Measurements from ENCODE around the gene RBBP6.
"Not testable (repeated sequence)": the region's sequence is repeated elsewhere in the genome, so short reads cannot be mapped to it uniquely, and the experiment has no call there.

The RBBP6 gene, protein sequence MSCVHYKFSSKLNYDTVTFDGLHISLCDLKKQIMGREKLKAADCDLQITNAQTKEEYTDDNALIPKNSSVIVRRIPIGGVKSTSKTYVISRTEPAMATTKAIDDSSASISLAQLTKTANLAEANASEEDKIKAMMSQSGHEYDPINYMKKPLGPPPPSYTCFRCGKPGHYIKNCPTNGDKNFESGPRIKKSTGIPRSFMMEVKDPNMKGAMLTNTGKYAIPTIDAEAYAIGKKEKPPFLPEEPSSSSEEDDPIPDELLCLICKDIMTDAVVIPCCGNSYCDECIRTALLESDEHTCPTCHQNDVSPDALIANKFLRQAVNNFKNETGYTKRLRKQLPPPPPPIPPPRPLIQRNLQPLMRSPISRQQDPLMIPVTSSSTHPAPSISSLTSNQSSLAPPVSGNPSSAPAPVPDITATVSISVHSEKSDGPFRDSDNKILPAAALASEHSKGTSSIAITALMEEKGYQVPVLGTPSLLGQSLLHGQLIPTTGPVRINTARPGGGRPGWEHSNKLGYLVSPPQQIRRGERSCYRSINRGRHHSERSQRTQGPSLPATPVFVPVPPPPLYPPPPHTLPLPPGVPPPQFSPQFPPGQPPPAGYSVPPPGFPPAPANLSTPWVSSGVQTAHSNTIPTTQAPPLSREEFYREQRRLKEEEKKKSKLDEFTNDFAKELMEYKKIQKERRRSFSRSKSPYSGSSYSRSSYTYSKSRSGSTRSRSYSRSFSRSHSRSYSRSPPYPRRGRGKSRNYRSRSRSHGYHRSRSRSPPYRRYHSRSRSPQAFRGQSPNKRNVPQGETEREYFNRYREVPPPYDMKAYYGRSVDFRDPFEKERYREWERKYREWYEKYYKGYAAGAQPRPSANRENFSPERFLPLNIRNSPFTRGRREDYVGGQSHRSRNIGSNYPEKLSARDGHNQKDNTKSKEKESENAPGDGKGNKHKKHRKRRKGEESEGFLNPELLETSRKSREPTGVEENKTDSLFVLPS (N-terminal part only)

DNA sequence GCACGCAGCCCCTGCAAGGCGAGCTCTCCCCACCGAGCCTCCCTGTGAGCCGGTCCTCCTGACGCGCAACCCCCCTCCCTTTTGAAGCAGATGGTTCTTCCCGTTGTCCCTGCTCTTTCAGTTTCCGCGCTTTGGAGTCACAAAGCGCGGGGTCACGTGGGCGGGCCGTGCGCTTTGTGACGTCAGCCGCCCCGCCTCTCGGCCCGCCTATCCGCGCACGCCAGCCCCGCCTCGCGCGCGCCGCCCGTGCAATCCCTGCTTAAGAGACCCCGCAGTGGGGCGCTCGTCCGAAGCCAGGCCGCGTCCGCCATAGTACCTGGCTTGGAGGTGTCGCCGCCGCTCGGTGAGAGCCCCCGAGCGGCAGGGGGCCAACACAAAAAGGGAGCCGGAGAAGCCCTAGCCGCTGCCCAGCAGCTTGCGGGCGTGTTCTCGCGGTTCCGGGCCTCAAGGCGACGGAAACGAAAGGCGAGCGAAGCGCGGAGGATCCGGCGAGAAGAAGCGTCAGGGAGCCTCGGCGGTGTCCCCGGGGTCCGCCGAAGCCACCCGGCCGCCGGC is at the start of gene RBBP6:
Gene RBBP6, plus strand, starts transcription at position 272 of the 555 bp plus-strand sequence. CDS start 1,061 bp downstream, outside the sequence.
- peak; percentile 95 for DNase-seq

DNA sequence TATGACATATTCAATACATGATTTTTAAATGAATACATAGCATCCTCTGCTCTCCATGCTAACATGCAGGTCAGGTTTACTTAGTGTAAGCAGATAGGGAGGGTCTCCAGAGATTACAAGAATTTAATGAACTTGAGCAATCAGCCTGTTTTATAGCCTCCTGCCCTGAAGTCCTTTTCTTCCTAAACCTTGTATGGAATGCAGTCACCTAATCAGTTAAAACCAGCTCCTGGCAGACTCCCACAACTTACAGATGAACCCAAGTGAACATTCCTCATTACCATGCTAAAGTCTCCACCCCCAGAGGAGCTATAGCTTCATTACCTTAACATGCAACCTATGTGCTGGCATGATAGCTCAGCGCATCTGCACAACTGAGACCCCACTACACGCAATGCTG is 48.5 kb upstream of the RBBP6 start:
- no peak for DNase-seq

DNA sequence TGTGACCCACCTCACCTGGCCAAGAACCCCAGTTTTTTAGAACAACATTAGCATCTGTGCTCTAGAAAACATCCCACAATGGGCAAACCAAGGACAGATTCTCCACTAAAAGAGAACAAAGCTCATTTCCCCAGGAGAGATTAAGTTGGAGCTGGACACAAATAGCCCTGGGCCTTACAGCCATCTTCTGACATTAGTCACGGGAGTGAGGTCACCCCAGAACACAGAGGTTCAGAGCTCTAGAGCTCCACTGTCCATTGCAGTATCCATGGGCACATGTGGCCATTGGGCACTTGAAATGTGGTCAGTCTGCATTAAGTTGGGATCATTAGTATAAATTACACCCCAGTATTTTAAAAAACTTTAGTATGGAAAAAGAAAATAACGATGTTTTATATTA is 47.6 kb upstream of the RBBP6 start:
- DNase-seq, result no peak

DNA sequence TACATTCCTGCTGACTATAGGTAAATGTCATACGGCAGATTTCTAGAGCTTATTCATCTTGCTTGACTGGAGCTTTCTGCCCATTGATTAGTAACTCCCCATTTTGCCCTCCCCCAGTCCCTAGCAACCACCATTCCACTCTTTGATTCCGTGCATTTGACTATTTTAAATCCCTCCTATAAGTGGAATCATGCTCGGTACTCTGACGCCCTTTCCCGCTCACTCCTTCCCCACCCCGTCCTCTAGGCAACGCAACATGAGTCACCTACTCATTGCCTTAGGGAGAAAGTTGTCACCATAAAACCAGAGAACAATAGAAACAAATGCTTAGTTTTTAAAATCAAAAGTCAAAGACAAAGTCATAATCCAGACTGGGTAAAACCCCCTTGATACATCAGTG is 45.5 kb upstream of the RBBP6 start:
- DNase-seq, result no peak

DNA sequence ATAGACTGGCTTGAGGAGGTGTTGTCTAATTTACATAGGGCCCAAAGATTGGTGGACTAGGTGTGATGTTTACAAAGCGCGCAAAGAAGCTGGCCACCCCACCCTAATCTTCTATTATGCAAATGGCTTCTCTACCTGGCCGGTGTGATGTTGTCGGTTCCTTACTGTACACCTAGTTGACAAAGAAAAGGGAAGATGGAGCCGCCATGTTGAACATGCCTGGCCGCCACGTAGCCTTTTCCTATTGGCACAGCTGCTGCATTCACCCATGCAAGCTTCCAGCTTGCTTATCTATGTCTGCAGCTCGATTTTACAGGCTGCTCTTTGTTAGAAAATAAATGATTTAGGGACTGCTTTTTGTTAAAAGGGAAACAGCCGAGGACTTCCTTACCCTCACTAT is 44.2 kb upstream of the RBBP6 start:
- not testable (repeated sequence) for DNase-seq

DNA sequence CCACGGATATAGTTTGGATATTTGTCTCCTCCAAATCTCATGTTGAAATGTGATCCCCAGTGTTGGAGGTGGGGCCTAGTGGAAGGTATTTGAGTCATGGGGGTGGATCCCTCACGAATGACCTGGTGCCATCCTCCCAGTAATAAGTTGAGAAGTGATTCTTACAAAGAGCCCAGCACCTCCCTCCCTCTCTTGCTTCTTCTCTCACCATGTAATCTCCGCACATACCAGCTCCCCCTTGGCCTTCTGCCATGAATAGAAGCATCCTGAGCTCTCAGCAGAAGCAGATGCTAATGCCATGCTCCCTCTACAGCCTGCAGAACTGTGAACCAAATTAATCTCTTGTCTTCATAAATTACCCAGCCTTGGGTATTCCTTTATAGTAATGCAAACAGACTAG is 41.9 kb upstream of the RBBP6 start:
- no peak for DNase-seq

DNA sequence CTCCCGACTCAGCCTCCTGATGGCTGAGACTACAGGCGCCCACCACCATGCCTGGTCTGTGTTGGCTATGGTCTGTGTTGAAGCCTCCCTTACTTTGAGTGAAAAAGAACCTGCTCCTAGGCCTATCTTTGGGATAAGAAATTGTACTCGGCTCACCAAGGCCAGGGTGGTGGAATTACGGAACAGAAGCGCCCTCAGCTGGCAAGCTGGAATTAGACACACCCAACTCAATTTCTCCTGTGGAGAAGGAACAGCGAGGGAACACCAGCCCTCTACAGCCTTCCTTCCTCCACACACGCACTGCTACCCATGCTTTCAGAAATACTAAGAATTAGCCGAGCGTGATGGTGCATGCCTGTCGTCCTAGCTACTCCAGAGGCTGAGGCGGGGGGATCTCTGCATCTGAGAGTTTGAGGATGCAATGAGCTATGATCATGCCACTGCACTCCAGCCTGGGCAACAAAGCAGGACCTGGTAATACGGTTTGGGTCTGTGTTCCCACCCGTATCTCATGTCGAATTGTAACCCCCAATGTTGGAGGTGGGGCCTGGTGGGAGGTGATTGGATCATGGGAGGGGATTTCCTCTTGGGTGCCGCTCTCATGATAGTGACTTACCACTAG is 40.1 kb upstream of the RBBP6 start:
- peak; percentile 60 for DNase-seq

DNA sequence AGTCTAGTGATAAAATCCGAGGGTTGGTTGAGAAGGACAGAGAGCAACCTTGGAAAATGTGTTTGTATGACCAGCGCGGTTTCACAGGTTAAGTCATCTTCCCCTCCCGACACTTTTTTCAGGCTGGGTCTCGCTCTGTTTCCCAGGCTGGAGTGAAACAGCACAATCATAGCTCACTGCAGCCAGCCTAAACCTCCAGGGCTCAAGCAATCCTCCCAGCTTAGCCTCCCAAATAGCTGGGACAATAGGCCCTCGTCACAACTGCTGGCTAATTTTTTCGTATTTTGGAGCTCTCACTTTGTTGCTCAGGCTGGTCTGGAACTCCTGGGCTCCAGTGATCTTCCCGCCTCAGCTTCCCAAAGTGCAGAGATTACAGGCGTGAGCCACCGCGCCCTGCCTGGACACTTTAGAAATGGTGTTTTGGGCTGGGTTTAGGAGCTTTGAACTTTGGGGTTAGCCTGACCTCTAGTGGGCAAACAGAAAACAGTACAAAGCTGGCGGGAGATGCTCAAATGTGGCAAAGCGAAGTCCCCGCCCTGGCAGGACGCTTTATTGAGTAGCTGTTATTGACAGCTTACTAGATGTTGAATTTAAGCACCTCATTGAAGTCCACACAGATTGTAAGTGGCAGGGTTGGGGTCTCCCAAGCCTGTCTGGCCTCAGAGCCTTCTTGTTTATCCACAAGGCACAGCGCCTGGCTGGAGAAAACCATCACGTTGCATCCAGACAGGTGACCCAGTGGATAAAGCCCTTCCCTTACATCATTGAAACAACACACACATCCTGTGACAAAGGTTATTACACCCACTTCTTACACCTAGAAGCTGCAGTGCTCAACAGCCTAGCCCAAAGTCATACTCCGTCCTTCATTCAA is 34.7 kb upstream of the RBBP6 start:
- DNase-seq, result peak; percentile 72

DNA sequence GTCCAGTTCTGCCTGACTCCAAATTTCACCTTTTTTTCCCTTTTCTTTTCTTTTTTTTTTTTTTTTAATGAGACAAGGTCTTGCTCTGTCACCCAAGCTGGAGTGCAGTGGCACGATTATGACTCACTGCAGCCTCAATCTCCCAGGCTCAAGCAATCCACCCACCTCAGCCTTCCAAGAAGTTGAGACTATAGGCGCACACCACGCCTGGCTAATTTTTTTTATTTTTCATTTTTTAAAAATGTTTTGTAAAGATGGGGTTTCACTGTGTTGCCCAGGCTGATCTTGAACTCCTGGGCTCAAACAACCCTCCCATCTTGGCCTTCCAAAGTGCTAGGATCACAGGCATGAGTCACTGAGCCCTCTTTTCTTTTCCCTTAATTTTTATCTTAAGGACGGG is 33.4 kb upstream of the RBBP6 start:
- DNase-seq, result no peak

DNA sequence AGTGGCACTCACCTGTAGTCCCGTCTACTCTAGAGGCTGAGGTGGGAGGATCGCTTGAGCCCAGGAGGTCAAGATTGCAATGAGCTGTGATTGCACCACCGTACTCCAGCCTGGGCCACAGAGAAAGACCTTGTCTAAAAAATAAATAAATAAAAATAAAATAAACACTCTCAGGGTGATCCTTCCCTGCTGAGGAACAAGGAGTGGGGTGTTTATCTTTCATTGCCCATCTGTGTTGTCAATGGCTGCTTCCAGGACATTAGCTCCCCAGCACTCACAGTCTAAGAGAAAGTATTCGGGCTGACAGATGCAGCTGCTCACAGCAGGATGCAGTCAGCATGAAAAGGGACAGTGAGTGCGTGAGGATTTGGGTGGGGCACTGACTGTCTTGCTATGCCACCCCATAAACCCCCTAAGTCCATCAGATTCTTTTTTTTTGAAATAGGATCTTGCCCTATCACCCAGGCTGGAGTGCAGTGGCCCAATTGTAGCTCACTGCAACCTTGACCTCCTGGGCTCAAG is 31.3 kb upstream of the RBBP6 start:
- DNase-seq, result no peak

DNA sequence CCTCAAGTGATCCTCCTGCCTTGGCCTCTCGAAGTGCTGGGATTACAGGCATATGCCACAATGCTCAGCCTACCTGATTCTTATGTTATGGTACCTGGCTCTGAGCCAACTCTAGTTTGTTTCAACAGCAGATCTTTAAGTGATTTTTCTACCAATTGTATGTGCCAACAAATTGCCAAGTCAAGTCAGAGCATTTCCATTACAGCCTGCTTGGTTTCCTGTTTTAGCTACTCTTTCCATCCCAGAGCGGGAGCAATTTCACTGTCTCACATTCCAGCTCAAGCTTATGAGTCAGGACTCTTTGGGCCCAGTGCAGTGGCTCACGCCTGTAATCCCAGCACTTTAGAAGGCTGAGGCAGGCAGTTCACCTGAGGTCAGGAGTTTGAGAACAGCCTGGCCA is 30.8 kb upstream of the RBBP6 start:
- no peak for DNase-seq

DNA sequence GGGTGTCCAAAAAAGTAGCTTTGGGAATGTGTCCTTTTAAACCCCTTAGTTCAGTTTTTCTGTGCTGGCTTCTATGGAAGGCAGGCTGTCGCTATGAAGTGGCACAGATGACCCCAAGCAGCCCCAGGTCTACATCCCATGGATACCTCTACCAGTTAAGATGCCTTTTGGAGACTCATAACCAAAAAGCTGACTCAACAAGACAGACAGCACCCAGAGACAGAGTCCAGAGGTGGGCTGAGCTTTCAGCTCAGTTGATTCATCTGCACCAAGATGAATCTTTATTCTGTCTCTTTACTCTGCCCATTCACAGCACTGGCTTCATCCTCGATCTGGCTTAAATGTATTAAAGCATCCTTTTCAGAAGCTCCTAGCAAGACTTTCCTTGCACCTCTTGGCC is 29.8 kb upstream of the RBBP6 start:
- no peak for DNase-seq

DNA sequence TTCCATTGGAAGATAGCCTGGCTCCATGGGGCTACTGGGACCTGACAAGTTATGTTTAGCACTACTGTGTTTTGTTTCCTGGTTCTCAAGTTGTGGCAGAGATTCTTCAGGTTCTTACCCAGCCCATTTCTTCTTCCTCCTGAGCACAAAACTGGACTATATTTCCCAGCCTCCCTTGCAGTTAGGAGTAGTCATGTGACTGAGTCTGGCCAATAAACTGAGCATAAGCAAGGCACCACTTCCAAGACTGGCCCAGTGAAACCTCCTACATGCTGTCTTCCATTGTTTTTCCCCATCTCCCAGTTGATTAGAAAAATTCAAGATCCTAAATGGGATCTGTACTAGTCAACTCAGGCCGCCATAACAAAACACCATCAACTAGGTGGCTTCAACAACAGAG is 28.2 kb upstream of the RBBP6 start:
- no peak for DNase-seq

DNA sequence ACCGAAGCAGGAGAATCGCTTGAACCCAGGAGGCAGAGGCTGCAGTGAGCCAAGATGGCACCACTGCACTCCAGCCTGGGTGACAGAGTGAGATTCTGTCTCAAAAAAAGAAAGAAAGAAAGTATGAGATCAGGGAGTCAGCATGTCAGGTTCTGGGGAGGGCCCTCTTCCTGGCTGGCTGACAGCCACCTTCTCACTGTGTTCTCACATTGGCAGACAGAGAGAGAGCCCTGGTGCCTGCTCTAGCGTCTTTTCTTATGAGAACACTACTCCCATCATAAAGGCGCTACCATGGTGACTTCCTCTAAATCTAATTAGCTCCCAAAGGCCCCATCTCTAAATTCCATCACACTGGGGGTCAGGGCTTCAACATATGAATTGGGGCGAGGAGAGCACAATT is 27.6 kb upstream of the RBBP6 start:
- DNase-seq, result no peak

DNA sequence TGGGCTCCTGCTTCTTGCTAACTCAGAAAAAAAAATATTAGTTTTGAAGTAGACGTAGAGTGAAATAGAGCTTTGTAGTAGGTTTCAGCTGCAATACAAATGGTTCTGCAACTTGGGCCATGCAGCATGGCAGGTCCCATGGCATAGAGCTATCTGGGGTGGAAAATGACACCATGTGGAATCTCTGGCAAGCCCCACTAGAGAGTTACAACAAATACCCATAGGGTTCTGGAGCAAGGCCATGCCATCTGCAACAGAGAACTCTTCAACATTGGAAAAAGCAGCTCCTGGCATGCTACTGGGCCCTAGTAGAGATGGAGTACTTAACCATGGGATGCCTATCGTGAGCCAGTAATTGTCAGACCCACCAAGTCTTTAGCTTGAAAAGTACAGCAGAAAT is 25.3 kb upstream of the RBBP6 start:
- no peak for DNase-seq

DNA sequence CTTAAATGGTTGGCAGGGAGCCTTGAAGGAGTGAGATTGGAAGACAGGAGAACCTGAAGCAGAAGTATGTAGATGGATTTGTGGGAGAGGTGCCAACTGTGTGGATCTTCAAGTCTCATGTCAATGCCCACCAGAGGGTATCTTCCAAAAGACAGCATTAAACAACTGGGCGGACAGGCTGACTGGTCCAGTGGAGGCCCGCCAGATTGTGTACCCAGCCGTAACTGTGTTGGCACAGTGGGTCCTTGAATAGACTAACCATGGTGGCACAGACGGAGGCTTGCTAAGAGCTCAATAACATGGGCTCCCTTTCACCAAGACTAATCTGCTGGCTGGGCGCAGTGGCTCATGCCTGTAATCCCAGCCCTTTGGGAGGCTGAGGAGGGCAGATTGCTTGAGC is 24.2 kb upstream of the RBBP6 start:
- no peak for DNase-seq

DNA sequence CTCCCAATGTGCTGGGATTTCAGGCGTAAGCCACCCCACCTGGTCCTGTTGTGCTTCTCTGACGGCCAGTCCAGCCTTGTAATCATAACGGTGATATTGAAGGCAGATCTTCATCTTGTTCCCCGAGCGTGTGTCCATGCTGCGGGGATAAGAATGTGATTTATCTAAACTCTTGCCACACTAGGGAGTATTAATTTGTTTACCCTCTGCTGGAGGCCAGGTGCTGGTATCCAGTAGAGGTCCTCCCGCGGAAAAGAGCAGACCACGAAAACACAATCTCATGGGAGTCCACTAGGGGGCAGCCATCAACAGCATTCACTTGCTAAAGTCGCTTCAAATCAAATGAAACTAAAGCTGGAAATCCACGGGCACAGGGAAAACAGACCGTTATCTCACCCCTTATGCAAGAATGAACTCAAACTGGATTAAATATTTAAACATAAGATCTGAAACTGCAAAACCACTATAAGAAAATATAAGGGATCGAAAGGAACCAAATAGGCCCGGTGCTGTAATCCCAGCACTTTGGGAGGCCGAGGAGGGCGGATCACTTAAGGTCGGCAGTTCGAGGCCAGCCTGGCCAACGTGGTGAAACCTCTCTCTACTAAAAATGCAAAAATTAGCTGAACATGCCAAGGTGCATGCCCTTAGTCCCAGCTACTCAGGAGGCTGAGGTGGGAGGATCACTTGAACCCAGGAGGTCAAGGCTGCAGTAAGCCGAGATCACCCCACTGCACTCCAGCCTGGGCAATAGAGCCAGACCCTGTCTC is 22.3 kb upstream of the RBBP6 start:
- DNase-seq, result peak; percentile 81

DNA sequence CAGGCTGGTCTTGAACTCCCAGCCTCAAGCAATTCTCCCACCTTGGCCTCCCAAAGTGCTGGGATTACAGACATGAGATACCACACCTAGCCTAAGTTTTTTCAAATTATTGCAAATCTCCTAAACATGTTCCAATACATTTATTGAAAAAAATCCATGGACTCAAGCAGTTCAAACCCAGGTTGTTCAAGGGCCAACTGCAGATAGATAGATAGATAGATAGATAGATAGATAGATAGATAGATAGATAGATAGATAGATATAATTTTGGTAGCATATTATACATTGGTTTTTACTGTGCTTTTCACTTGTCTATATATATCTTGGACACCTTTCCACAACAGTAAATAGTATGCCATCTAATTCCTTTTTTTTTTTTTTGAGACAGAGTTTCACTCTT is 20.9 kb upstream of the RBBP6 start:
- DNase-seq, result no peak

DNA sequence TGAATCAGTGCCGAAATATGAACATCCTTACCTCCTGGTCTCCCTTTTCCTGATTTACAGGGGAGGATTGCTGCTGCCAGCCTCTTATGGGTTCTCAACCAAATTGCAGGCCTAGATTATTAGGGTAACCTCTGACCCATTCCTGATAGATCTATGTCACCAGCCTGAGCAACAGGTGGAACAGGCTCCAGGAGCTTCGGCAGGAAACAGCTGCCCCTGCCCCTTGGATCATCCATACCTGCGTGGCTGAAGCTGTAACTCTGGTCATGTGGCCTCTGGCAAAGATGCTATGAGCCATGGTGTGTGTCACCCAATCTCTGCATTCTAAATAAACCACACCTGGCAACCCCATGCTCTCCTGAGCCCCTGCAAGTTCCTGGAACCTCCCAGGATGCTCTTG is 18.4 kb upstream of the RBBP6 start:
- no peak for DNase-seq

DNA sequence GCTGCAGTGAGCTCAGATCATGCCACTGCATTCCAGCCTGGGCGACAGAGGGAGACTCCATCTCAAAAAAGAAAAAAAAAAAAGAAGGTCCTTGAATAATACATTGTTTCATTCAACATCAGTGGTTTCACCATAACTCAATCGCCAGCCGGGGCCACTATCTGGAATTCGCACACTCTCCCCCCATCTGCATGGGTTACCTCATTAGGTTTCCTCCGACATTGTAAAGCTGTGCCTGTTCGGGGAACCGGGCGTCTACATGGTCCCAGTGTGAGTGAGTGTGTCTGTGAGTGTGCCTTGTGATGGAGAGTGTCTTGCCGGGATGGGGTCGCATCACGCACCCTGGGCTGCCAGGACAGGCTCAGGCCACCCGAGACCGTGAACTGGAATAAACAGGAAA is 16.6 kb upstream of the RBBP6 start:
- DNase-seq, result no peak

DNA sequence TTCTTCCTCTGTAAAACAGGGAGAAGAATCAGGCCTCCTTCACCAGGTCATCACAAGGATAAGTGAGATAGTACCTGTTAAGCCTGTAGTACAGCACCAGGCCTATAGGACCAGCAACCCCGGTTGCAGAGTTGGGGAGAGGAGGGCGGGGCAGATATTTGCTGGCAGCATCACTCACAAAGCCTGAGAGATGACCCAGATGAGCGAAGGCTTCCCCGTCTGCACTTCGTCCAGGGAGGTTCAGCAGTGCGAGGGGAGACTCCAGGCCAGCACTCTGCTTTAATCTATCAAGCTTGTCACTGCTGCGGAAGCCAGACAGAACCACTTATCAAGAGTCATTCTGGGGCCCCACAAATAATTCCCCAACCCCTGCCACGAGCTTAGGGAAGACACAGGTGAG is 15.8 kb upstream of the RBBP6 start:
- no peak for DNase-seq

All from hematopoietic multipotent progenitor cell treated with erythropoietin and hydrocortisone succinate and interleukin-3 and kit ligand, for 8 days (in vitro differentiated cells).